Adrenal gland (tissue), 12 donors: ENCODE data around the gene PIGH. TPM values are rescaled to one million over a fixed set of nuclear protein-coding genes. Genes with fewer than 3 reads are reported as not detected.

Source experiments
- DNase-seq, 7 donors: peaks; one replicate each; pipeline ENCODE4 v3.0.0-alpha.2; 2019 to 2020
- H3K27ac ChIP-seq, 5 donors: fragments of 200-600 bp; sonication (generic) in 4 of 5; 1 replicate in 3 of 5; 2 replicates in 2 of 5; pipeline versions ENCODE4 v1.5.1 to v1.8.0; 2016 to 2020; ENCODE audit warnings: mild to moderate bottlenecking in 1 of 5
- H3K27me3 ChIP-seq: fragments of 200-600 bp; 2 replicates; pipeline ENCODE4 v1.8.0; 2021
- H3K36me3 ChIP-seq, 2 donors: fragments of 200-600 bp; replicated peaks in 1 of 2; 1 replicate in 1 of 2; 2 replicates in 1 of 2; pipeline versions ENCODE4 v1.5.1 to v1.8.0; 2018 to 2022
- H3K4me1 ChIP-seq, 2 donors: fragments of 200-600 bp; replicated peaks in 1 of 2; 1 replicate in 1 of 2; 2 replicates in 1 of 2; pipeline versions ENCODE4 v1.5.1 to v1.8.0; 2018 to 2021
- H3K4me3 ChIP-seq, 4 donors: fragments of 200-600 bp; sonication (generic) in 3 of 4; one replicate each; pipeline ENCODE4 v1.5.1; 2016 to 2018
- H3K9me3 ChIP-seq, 3 donors: fragments of 200-600 bp; sonication (generic) in 1 of 3; replicated peaks in 1 of 3; 1 replicate in 2 of 3; 2 replicates in 1 of 3; pipeline versions ENCODE4 v1.5.1 to v1.8.0; 2016 to 2021
- CTCF ChIP-seq, 6 experiments: fragments of 450-650 bp in 4 of 6; fragments of 200-600 bp in 2 of 6; sonication (generic) in 1 of 6; IDR thresholded peaks; 1 replicate in 5 of 6; 2 replicates in 1 of 6; pipeline versions ENCODE4 v1.5.1 to v1.8.0; 2016 to 2021; ENCODE audit warnings: antibody characterized with exemption in 6 of 6, mild to moderate bottlenecking in 2 of 6, moderate library complexity in 1 of 6
- POLR2A ChIP-seq, 2 donors: fragments of 450-650 bp; IDR thresholded peaks; one replicate each; pipeline ENCODE4 v1.6.1; 2017; ENCODE audit warnings: antibody characterized with exemption in 2 of 2, mild to moderate bottlenecking in 2 of 2, moderate library complexity in 1 of 2
- WGBS, 4 donors: extraction: QIAGEN DNeasy Blood & Tissue Kit in 2 of 4; methylation state at CpG; one replicate each; pipeline versions ENCODE4 v1.1.5 to v1.1.7; 2013 to 2017; 5-methylcytosine and 5-hydroxymethylcytosine counted together
- intact Hi-C, 2 donors: fragments of 100-400 bp; cut with DNase I; formaldehyde crosslinking; loops; one replicate each; pipeline versions ENCODE4 v1.14.1 to v1.15.0; 2022 to 2023
- polyA plus RNA-seq, 3 donors: library from polyadenylated mRNA; stranded (reverse); fragments of 200-250 nt in 2 of 3; fragments of 350-450 nt in 1 of 3; fragmentation: Illumina TruSeq in 1 of 3; extraction: RNeasy Lipid Tissue Mini Kit (QIAGEN cat#74804) in 1 of 3; gene quantifications; one replicate each; pipeline ENCODE4 v1.2.3, GENCODE V29; 2013 to 2014
- total RNA-seq, 9 donors: library from RNA; depleted of rRNA in 4 of 9; stranded (reverse); fragments of >200 nt in 4 of 9; fragments of 120-200 nt in 1 of 9; fragmentation: NEBNext Ultra II Directional in 1 of 9; extraction: Animal tissue kit (Norgen Biotek cat#: 25700) in 1 of 9; gene quantifications; one replicate each; pipeline versions ENCODE4 v1.1.0 to v1.2.4, GENCODE V29; 2013 to 2023
- donor health status: healthy with polysubstance abuse.
- donor health status: Bipolar disorder and iron deficiency.
- donor health status: DM: yes; HTN: yes; CAD: no.
- donor health status: DM: no; HTN: no; CAD: no.
- donor health status: DM: no; HTN: no; CAD: no.
- donor health status: DM: yes; HTN: yes; CAD: no.

Gene PIGH
- total and polyA plus RNA-seq, 12 donors: 41.5 to 79.1 (median 50.7) TPM

- intact Hi-C loops: no loop called here
- Histone ChIP-seq H3K27me3 (no peaks in the 10 kb centered on the region), H3K27ac (no peak overlapping the region), H3K9me3 (no peaks in the 10 kb centered on the region), H3K36me3 (no peaks in the 10 kb centered on the region), H3K4me3 (no peak overlapping the region), H3K4me1 (no peaks in the 10 kb centered on the region)
- TF ChIP-seq POLR2A (IDR thresholded peaks at IDR 0.05): no peak
- TF ChIP-seq CTCF (IDR thresholded peaks at IDR 0.05): no peak
- 90 to 100% (median 92%) methylated on average over 1 to 3 of the region's 3 CpGs for WGBS, 4 donors
- peak in 1 of 7 donors; percentile 1 for DNase-seq
Measured at GRCh38 chr14:67551940-67552339, 48.1 kb downstream of the PIGH start.

GRCh38 chr14:67551123-67551522 is 48.9 kb downstream of the PIGH start:
- Histone ChIP-seq H3K36me3 (no peaks in the 10 kb centered on the region), H3K27ac (no peak overlapping the region), H3K4me3 (no peak overlapping the region), H3K9me3 (no peaks in the 10 kb centered on the region), H3K27me3 (no peaks in the 10 kb centered on the region), H3K4me1 (no peaks in the 10 kb centered on the region)
- WGBS, 4 donors: 78 to 97% (median 94%) methylated on average over 3 of the region's 3 CpGs
- intact Hi-C loops: no loop called here
- DNase-seq: no peak
- TF ChIP-seq POLR2A (IDR thresholded peaks at IDR 0.05) (no peak), CTCF (IDR thresholded peaks at IDR 0.05) (no peak)

GRCh38 chr14:67549734-67550133 is 50.3 kb downstream of the PIGH start:
- intact Hi-C loops: no loop called here
- no peaks in the 10 kb centered on the region for H3K36me3 ChIP-seq
- 66 to 86% (median 74%) methylated on average over 4 of the region's 4 CpGs for WGBS, 4 donors

GRCh38 chr14:67547224-67547780 is 52.8 kb downstream of the PIGH start:
- Histone ChIP-seq H3K27ac (no peak overlapping the region), H3K27me3 (no peaks in the 10 kb centered on the region), H3K9me3 (no peaks in the 10 kb centered on the region), H3K36me3 (no peaks in the 10 kb centered on the region), H3K4me1 (peaks cover 0 to under 1% of the 10 kb centered on the region in 2 donors), H3K4me3 (no peak overlapping the region)
- no peak for TF ChIP-seq CTCF (IDR thresholded peaks at IDR 0.05)
- no peak for TF ChIP-seq POLR2A (IDR thresholded peaks at IDR 0.05)
- DNase-seq: no peak
- WGBS, 4 donors: 89 to 93% (median 91%) methylated on average over 3 to 5 of the region's 5 CpGs
- intact Hi-C loops: no loop called here

More at GRCh38 chr14:67549734-67550133, 50.3 kb downstream of the PIGH start:
- Histone ChIP-seq H3K27ac (no peak overlapping the region), H3K4me3 (no peak overlapping the region), H3K27me3 (no peaks in the 10 kb centered on the region), H3K4me1 (no peaks in the 10 kb centered on the region), H3K9me3 (no peaks in the 10 kb centered on the region)
- no peak for DNase-seq
- no peak for TF ChIP-seq CTCF (IDR thresholded peaks at IDR 0.05)
- no peak for TF ChIP-seq POLR2A (IDR thresholded peaks at IDR 0.05)
